GM23338 (cell line): ENCODE measurements around the gene KRTAP12-4. TPM values are rescaled to one million over a fixed set of nuclear protein-coding genes. Genes with fewer than 3 reads are reported as not detected.

Source experiments
- ATAC-seq: fragments of 200-7000 bp; cut with Tn5 transposase; 3 replicates; pipeline ENCODE4 v1.9.1; 2020
- DNase-seq: peaks from one replicate; pipeline ENCODE4 v3.0.0-alpha.2; 2015; ENCODE audit warnings: low spot score
- H2AFZ ChIP-seq: fragments of 200-600 bp; sonication (generic); 2 replicates; pipeline ENCODE4 v1.8.0; 2016; ENCODE audit warnings: antibody characterized with exemption, mild to moderate bottlenecking, moderate library complexity
- H3F3A ChIP-seq: fragments of 200-600 bp; sonication (generic); replicated peaks from 2 replicates; pipeline ENCODE4 v1.8.0; 2017; ENCODE audit warnings: antibody characterized with exemption, mixed run types, low read depth
- H3K27ac ChIP-seq: fragments of 200-600 bp; sonication (generic); 2 replicates; pipeline ENCODE4 v1.6.1; 2016; ENCODE audit warnings: low read depth
- H3K27me3 ChIP-seq: fragments of 200-600 bp; sonication (generic); 2 replicates; pipeline ENCODE4 v1.8.0; 2016; ENCODE audit warnings: mild to moderate bottlenecking, mixed run types, moderate library complexity; ENCODE audit not compliant: insufficient read depth
- H3K36me3 ChIP-seq: fragments of 200-600 bp; sonication (generic); 2 replicates; pipeline ENCODE4 v1.8.0; 2016; ENCODE audit warnings: mild to moderate bottlenecking; ENCODE audit not compliant: insufficient read depth
- H3K4me1 ChIP-seq: fragments of 200-600 bp; sonication (generic); 2 replicates; pipeline ENCODE4 v1.8.0; 2016; ENCODE audit warnings: mild to moderate bottlenecking, moderate library complexity; ENCODE audit not compliant: insufficient read depth
- H3K4me2 ChIP-seq: fragments of 200-600 bp; sonication (generic); 2 replicates; pipeline ENCODE4 v1.7.1; 2017; ENCODE audit warnings: mixed run types
- H3K4me3 ChIP-seq: fragments of 200-600 bp; sonication (generic); 2 replicates; pipeline ENCODE4 v1.6.1; 2016; ENCODE audit warnings: mixed run types
- H3K79me2 ChIP-seq: fragments of 200-600 bp; sonication (generic); replicated peaks from 2 replicates; pipeline ENCODE4 v1.8.0; 2017; ENCODE audit warnings: mild to moderate bottlenecking; ENCODE audit not compliant: insufficient read depth
- H3K9me2 ChIP-seq: fragments of 200-600 bp; sonication (generic); 2 replicates; pipeline ENCODE4 v1.8.0; 2017; ENCODE audit not compliant: insufficient read depth
- H4K20me1 ChIP-seq: fragments of 200-600 bp; sonication (generic); replicated peaks from 2 replicates; pipeline ENCODE4 v1.8.0; 2017; ENCODE audit warnings: mild to moderate bottlenecking; ENCODE audit not compliant: insufficient read depth
- H3K27ac Mint-ChIP-seq: 2 replicates; pipeline ENCODE4 v1.8.0; 2020; ENCODE audit warnings: inconsistent platforms, mild to moderate bottlenecking, moderate library complexity, mixed read lengths
- H3K27me3 Mint-ChIP-seq: 3 replicates; pipeline ENCODE4 v1.8.0; 2022; ENCODE audit warnings: low read depth, mild to moderate bottlenecking, moderate library complexity, mixed read lengths, inconsistent platforms; ENCODE audit not compliant: insufficient read depth, poor library complexity
- H3K36me3 Mint-ChIP-seq: 3 replicates; pipeline ENCODE4 v1.8.0; 2021; ENCODE audit warnings: low read depth, mild to moderate bottlenecking, inconsistent platforms, moderate library complexity, mixed read lengths
- H3K4me1 Mint-ChIP-seq: 3 replicates; pipeline ENCODE4 v1.8.0; 2020; ENCODE audit warnings: mild to moderate bottlenecking, inconsistent platforms, mixed read lengths
- H3K4me3 Mint-ChIP-seq: 3 replicates; pipeline ENCODE4 v1.8.0; 2021; ENCODE audit warnings: moderate library complexity, mild to moderate bottlenecking, inconsistent platforms, mixed read lengths
- H3K9me3 Mint-ChIP-seq: 3 replicates; pipeline ENCODE4 v1.8.0; 2020; ENCODE audit warnings: moderate library complexity, mild to moderate bottlenecking, inconsistent platforms, mixed read lengths
- CREB1 ChIP-seq: fragments of 250-450 bp; sonication (Bioruptor Pico); IDR thresholded peaks from 2 replicates; pipeline ENCODE4 v1.5.0; 2020; ENCODE audit warnings: low read depth, mild to moderate bottlenecking, moderate library complexity
- CTCF ChIP-seq, 2 experiments: fragments of 200-600 bp in 1 of 2; sonication (generic) in 1 of 2; conservative IDR thresholded peaks; 2 replicates each; pipeline versions ENCODE4 v1.5.1 to v1.6.1; 2016 to 2017; ENCODE audit warnings: antibody characterized with exemption in 2 of 2, low read depth in 2 of 2, mild to moderate bottlenecking in 2 of 2, moderate library complexity in 1 of 2
- EZH2 ChIP-seq: fragments of 200-600 bp; sonication (generic); IDR thresholded peaks from one replicate; pipeline ENCODE4 v1.8.0; 2017; ENCODE audit warnings: antibody characterized with exemption, mild to moderate bottlenecking, low read depth; ENCODE audit not compliant: unreplicated experiment
- REST ChIP-seq: IDR thresholded peaks from one replicate; pipeline ENCODE4 v1.6.1; 2018; ENCODE audit warnings: antibody characterized with exemption; ENCODE audit not compliant: unreplicated experiment
- STAT1 ChIP-seq: IDR thresholded peaks from one replicate; pipeline ENCODE4 v1.6.1; 2016; ENCODE audit warnings: antibody characterized with exemption; ENCODE audit not compliant: unreplicated experiment
- ZNF114 ChIP-seq: fragments of 250-450 bp; sonication (Bioruptor Pico); IDR thresholded peaks from 2 replicates; pipeline ENCODE4 v1.5.0; 2020; ENCODE audit warnings: mild to moderate bottlenecking, moderate library complexity
- ZNF331 ChIP-seq: fragments of 250-450 bp; sonication (Bioruptor Pico); IDR thresholded peaks from 2 replicates; pipeline ENCODE4 v1.5.0; 2020; ENCODE audit warnings: low read depth, mild to moderate bottlenecking, moderate library complexity
- polyA plus RNA-seq: library from polyadenylated mRNA; unstranded; fragments of >200 nt; fragmentation: Nextera tagmentation; extraction: Ambion mirVana; gene quantifications from 2 replicates; pipeline ENCODE4 v1.2.1, GENCODE V29; 2016
- total RNA-seq: library from RNA; depleted of rRNA; stranded (reverse); fragments of >200 nt; shearing (Covaris generic); gene quantifications from 2 replicates; pipeline ENCODE4 v1.2.3, GENCODE V29; 2014
- TF ChIP-seq, protein P1 (sequence below): fragments of 250-450 bp; sonication (Bioruptor Pico); IDR thresholded peaks from 2 replicates; pipeline ENCODE4 v1.5.0; 2020; ENCODE audit warnings: mild to moderate bottlenecking, moderate library complexity

KRTAP12-4 gene
- total and polyA plus RNA-seq, 2 experiments from 2014 or later: not detected

- no peak for DNase-seq
- Histone ChIP-seq H3K27me3 (no peaks in the 10 kb centered on the region), H3K36me3 (no peaks in the 10 kb centered on the region), H3K4me2 (no peak within 1 kb of the TSS), H3K27ac (no peak within 1 kb of the TSS), H3K4me3 (no peak within 1 kb of the TSS), H3K4me1 (peaks cover 6% of the 10 kb centered on the region), H2AFZ (peak within 1 kb of the TSS; percentile 32; the same call in 1 of the 2 replicates), H3F3A (0 out of 2 replicates have a peak, but pooled peaks cover 1% of the 10 kb centered on the region), H3K79me2 (no peaks in the 10 kb centered on the region), H3K9me2 (no peaks in the 10 kb centered on the region; the same call in 1 of the 2 replicates), H4K20me1 (no peaks in the 10 kb centered on the region)
- H3K9me3 Mint-ChIP-seq: no peaks in the 10 kb centered on the region; the same call in 1 of the 3 replicates
- H3K27me3 Mint-ChIP-seq: peaks cover 9% of the 10 kb centered on the region
- no peak within 1 kb of the TSS for H3K27ac Mint-ChIP-seq
- no peaks in the 10 kb centered on the region for H3K36me3 Mint-ChIP-seq
- H3K4me1 Mint-ChIP-seq: peaks cover 12% of the 10 kb centered on the region
- no peak for ATAC-seq
- H3K4me3 Mint-ChIP-seq: no peak within 1 kb of the TSS
- TF ChIP-seq EZH2 (no peak), CTCF (conservative IDR thresholded peaks at IDR 0.05; ENCODE audit: low read depth in 2 of 2) (no peak), REST (no peak), CREB1 (CRISPR knock-in tag) (no peak), STAT1 (no peak), ZNF331 (CRISPR knock-in tag) (no peak), ZNF114 (CRISPR knock-in tag) (no peak)
- TF ChIP-seq, protein P1, sequence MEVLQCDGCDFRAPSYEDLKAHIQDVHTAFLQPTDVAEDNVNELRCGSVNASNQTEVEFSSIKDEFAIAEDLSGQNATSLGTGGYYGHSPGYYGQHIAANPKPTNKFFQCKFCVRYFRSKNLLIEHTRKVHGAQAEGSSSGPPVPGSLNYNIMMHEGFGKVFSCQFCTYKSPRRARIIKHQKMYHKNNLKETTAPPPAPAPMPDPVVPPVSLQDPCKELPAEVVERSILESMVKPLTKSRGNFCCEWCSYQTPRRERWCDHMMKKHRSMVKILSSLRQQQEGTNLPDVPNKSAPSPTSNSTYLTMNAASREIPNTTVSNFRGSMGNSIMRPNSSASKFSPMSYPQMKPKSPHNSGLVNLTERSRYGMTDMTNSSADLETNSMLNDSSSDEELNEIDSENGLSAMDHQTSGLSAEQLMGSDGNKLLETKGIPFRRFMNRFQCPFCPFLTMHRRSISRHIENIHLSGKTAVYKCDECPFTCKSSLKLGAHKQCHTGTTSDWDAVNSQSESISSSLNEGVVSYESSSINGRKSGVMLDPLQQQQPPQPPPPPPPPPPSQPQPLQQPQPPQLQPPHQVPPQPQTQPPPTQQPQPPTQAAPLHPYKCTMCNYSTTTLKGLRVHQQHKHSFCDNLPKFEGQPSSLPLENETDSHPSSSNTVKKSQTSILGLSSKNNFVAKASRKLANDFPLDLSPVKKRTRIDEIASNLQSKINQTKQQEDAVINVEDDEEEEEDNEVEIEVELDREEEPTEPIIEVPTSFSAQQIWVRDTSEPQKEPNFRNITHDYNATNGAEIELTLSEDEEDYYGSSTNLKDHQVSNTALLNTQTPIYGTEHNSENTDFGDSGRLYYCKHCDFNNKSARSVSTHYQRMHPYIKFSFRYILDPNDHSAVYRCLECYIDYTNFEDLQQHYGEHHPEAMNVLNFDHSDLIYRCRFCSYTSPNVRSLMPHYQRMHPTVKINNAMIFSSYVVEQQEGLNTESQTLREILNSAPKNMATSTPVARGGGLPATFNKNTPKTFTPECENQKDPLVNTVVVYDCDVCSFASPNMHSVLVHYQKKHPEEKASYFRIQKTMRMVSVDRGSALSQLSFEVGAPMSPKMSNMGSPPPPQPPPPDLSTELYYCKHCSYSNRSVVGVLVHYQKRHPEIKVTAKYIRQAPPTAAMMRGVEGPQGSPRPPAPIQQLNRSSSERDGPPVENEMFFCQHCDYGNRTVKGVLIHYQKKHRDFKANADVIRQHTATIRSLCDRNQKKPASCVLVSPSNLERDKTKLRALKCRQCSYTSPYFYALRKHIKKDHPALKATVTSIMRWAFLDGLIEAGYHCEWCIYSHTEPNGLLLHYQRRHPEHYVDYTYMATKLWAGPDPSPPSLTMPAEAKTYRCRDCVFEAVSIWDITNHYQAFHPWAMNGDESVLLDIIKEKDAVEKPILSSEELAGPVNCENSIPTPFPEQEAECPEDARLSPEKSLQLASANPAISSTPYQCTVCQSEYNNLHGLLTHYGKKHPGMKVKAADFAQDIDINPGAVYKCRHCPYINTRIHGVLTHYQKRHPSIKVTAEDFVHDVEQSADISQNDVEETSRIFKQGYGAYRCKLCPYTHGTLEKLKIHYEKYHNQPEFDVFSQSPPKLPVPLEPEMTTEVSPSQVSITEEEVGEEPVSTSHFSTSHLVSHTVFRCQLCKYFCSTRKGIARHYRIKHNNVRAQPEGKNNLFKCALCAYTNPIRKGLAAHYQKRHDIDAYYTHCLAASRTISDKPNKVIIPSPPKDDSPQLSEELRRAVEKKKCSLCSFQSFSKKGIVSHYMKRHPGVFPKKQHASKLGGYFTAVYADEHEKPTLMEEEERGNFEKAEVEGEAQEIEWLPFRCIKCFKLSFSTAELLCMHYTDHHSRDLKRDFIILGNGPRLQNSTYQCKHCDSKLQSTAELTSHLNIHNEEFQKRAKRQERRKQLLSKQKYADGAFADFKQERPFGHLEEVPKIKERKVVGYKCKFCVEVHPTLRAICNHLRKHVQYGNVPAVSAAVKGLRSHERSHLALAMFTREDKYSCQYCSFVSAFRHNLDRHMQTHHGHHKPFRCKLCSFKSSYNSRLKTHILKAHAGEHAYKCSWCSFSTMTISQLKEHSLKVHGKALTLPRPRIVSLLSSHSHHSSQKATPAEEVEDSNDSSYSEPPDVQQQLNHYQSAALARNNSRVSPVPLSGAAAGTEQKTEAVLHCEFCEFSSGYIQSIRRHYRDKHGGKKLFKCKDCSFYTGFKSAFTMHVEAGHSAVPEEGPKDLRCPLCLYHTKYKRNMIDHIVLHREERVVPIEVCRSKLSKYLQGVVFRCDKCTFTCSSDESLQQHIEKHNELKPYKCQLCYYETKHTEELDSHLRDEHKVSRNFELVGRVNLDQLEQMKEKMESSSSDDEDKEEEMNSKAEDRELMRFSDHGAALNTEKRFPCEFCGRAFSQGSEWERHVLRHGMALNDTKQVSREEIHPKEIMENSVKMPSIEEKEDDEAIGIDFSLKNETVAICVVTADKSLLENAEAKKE: no peak
Observed at GRCh38 chr21:44681861-44682579, 27.6 kb upstream of the KRTAP12-4 start, which contains the start of gene KRTAP12-1. Gene KRTAP12-1 (minus strand): TSS chr21:44682163. CDS start chr21:44682123, 40 bp downstream.
